ENCODE results near the gene BTAF1.

Gene BTAF1

GRCh38 chr10:91908337-91909116, 15.0 kb upstream of the BTAF1 start:
- peak; percentile 81 for DNase-seq

DNA sequence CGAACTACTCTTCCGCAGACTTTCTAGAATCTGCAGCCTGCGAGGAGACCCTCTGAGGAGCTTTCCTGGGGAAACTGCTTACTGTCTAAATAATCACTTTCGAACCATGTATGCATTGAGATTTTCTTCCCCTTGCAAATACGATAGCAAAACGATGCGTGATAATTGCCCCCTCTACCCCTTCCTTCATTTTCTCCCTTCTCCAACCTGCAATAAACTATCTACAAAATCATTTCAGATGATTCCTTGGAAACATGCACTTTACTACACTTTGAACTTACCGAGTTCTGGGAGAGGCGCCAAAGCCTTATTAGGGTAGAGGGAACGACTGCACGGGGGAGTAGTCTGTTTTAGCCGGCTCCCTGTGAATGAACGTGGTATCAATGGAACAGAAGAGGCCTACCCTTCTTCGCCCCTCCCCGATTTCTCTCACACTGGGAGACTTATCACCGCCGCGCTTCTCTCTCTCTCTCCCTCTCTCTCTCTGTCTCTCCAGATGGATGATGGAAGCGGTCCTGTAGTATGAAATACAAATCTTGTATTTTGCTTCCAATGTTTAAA, 14.4 kb upstream of the BTAF1 start, which contains the start of gene FGFBP3:
TSS of gene FGFBP3 (minus strand) at position 370 of the 561 bp plus-strand sequence. CDS start 517 bp downstream, outside the sequence.
- DNase-seq, result peak; percentile 72

GRCh38 chr10:91910467-91910866, 13.1 kb upstream of the BTAF1 start:
- no peak for DNase-seq

GRCh38 chr10:91919651-91920050, 3.9 kb upstream of the BTAF1 start:
- DNase-seq, result no peak

DNA sequence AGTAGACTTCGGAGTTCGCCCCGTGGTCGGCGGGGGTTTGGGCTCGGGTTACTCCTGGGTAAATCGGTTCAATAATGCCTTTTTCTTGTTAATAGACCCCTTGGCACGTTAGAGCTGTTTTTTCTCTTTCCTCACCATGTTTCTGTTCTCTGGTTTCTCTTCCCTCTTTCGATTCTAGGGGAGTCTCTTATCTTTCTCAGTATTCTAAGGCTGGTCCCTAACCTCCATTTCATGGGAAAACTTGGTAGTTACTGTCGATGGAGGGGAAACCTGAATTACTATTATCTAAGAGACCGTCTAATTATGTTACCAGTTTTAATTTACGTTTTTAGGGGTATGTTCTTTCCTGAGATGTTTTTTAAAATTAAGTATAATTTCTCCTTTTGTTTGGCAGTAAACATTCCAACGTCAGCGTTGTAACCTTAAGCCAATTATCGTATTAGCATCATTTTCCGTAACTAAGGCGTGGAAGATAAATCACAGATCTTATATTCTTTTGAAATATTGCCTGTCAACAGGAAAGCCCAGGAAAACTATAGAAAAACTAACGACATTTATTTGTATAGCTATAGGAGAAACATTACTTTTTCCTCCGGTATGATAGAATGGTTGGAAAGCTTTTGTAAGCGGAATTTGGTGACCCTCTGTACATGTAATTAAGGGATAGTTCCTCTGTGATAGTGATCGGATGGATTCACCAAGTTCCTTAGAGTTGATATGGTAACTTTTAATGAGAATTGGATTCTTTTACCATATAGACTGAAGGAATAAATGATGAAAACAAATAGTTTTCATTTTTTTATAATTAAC, 847 bp downstream of the BTAF1 start:
- DNase-seq, result peak; percentile 21

- peak; percentile 23 for DNase-seq
Observed at GRCh38 chr10:91925022-91925320, 1.4 kb downstream of the BTAF1 start.

DNA sequence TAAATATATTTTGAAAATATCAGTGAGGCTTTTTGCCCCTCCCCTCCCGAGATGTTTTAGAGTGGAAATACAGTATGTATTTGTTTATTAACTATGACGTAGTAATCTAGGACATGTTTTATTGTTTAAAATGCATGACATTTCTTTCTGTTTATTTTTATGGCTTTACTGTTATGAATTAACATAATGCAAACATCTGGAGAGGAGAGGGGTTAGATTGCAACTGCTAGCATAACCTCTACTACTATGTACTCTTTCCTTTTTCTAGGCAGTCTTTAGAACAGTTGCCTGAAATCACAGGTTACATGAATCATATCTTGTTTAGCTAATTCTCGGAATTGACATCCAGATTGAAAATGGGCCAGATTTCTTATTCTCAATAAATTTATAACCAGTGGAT, 7.4 kb downstream of the BTAF1 start:
- DNase-seq, result no peak

- DNase-seq, result peak; percentile 42
Observed at GRCh38 chr10:91931526-91932190, 8.1 kb downstream of the BTAF1 start.

DNA sequence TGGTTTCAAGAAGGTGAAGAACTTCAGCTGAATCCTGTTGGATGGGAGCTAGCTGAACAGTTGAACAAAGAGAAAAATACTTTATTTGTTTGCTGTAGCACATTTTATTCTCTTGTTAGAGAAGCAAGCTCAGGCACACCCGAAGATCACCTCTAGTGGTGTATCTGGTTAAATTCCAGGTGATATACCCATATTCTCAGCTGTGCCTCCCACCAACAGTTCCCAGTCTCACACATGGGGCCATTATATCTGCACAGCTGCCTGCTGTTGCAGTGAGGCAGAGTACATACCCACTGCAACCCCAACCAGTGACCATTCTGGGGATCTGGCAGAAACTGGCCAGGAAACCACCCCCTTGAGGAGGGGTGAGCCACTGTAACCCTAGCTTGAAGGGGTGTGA, 9.2 kb downstream of the BTAF1 start:
- DNase-seq, result no peak

GRCh38 chr10:91935886-91936285, 12.3 kb downstream of the BTAF1 start:
- no peak for DNase-seq

- no peak for DNase-seq
Observed at GRCh38 chr10:91939653-91940052, 16.1 kb downstream of the BTAF1 start.

DNA sequence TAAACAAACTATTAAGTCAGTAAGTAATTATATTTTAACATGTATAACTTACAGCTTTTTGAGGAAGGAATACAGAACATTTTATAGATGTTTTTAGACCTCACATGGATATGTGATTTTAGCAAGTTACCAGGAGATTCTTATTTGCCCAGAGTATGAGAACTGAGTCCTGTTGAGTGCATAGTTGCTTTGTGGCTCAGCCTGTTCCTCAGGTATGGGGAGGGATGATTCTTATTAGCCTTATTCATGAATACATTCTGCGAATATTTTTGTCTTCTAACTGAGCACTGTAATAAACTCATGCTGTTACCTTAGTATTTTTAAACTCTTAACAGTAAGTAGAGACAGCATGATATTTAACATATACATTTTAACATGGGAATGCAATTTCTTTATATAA, 17.9 kb downstream of the BTAF1 start:
- DNase-seq, result no peak

DNA sequence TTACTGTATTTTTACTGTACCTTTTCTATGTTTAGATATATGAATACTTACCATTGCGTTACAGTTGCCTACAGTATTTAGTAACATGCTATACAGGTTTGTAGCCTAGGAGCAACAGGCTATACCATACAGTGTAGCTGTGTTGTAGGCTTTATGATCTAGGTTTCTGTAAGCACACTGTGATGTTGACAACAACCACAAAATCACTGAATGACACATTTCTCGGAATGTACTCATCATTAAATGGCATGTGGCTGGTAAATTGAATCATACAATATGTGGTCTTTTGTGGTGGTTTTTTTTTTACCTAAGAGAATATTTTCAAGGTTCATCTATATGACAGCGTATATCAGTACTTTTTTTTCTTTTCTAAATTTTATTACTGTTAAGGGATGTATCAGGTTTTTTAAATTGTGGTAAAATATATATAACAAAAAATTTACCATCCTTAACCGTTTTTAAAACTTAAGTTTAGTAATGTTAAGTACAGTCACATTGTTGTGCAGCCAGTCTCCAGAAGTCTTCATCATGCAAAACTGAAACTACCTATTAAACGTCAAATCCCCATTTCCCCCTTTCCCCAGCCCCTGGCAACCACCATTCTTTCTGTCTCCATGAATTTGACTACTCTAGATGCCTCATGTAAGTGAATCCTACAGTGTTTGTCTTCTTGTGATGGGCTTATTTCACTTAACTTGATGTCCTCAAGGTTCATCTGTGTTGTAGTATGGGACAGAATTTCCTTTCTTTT, 21.5 kb downstream of the BTAF1 start:
- DNase-seq, result peak; percentile 70

GRCh38 chr10:91953600-91954160, 30.1 kb downstream of the BTAF1 start:
- DNase-seq, result no peak

DNA sequence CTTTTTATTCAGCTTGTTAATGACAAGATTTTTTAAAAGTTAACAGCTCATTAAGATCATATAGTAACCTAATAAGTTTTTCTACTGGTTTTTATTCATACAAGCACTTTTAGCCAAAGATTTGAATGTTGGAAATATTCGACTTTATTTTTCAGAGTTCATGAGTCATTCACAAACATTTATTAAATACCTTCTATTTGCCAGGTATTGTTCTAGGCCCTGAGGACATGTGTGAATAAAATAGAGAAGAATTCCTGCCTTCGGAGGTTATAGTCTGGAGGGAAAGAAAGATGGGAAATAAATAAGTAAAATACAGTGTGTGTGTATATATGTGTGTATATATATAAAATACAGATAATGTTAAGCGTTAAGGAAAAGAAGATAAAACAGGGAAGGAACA, 31.5 kb downstream of the BTAF1 start:
- no peak for DNase-seq

DNA sequence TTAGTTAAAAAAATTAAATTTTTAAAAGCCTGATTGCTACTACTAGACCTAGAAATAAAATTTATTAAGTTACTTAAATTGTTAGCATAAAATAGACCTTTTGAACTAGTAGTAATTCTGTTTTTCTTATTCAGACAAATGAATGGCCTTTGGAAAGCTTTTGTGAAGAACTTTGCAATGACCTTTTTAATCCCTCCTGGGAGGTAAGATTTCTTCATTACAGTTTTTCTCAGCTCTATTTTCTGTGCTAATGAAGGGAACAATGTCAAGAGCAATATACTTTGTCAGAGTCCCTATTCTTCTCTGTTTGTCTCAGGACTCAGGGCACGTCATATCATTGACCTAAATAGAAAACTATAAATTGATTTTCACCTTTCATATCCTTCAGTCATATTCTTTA, 33.5 kb downstream of the BTAF1 start:
- DNase-seq, result no peak

GRCh38 chr10:91969297-91969696, 45.7 kb downstream of the BTAF1 start:
- DNase-seq, result no peak

DNA sequence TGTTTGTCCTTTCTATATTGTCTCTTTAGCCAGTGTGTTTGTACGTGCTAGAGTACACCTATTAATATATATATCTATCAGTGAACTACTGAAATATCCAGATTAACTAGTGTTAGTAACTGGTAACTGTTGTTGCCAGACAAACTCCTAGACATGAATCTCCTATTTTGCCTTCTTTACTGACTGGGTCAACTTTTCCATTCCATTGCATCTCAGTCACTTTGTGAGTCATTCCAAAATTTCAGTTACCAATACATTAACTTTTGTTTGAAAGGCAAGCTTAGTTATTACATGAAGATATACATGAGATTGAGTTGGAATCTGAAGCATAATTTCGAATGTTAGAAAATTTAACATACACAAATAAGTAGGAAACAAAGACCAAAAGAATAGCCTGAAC, 51.4 kb downstream of the BTAF1 start:
- peak; percentile 72 for DNase-seq

- DNase-seq, result no peak
Observed at GRCh38 chr10:91975438-91975837, 51.9 kb downstream of the BTAF1 start.

DNA sequence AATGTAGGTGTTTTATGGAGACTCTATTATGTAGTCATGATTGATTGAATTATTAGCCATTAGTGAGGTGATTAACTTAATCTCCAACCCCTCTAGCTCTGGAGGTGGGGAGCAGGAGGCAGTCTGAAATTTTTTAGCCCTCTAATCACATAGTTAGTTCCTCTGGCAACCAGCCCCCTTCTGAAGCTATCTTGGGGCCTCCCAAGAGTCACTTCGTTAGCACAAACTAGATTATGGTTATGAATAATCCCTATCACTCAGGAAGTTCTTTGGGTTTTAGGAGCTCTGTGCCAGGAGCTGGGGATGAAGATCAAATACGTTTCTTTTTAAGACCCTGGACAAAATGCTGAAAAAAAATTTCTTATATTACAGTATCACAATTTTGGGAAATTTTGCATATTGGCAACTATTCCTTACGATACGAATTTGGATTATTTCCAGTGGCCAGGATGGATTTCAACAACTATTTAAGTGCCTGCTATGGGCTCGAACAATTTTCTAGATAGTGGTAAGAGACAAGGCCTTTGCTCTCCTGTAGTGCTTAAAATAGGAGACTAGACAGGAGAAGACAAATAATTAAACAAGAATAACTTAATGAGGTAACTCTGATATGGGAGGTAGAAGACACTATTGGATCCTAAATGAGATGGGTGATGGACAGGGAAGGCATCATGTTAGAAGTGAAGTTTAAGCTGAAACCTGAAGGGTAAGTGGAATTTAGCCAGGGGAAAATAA, 52.9 kb downstream of the BTAF1 start:
- DNase-seq, result peak; percentile 30

DNA sequence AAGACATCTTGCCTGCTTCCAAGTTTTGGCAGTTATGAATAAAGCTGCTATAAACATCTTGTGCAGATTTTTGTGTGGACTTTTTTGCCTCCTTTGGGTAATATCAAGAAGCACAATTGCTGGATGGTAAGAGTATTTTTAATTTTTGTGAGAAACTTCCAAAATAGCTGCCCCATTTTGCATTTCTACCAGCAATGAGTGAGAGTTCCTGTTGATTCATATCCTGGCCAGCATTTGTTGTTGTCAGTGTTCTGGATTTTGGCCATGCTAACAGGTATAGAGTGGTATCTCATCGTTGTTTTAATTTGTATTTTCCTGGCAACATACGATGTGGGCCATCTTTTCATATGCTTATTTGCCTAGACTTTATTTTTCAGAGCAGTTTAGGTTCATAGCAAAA, 53.9 kb downstream of the BTAF1 start:
- no peak for DNase-seq

GRCh38 chr10:91978585-91978984, 55.0 kb downstream of the BTAF1 start:
- no peak for DNase-seq
